ENCODE results near the gene PABPN1.

DNA sequence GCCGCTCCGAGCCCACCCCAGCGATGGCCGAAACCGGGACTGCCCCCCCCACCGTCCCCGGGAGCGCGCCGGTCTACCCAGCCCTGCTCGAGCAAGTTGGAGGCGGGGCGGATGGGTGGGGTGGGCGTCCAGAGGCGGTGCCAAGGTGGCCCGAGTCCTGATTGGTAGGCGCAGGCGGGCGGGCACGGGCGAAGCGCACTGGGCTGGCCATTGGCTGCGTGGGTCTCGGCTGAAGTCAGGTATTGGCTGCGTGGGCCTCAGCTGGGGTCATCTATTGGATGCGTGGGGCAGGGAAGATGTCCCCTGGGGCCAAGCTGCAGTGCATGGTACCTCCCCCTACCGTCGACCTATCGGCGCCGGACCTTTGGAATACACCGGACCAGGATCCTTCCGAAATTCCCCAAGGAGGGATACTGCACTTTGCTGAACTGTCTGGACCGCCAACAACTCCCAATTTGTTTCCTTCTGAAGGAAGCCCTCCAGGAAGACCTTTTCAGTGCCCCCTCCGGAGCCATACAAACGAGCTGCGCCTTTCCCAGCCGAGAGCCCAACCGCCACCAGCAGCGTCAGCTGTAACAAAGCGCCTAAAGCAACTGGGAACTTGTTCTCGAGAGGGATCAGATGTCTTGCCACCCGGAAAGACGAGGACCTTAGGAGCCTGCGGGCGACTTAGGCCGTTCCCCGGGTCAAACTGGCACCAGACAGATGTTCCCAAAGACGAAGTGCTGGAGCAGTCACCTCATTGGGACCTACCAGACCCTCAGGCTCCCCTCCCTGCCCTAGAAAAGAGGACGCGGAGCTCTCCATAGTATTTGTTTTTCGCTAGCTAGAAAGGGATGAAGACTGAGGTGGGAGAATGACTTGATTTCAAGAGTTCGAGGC lies 35.0 kb upstream of the PABPN1 start, which contains the start of gene HOMEZ:
- TF ChIP-seq ZFP3 (CRISPR knock-in tag; IDR thresholded peaks at IDR 0.05) (no peak), TOX (CRISPR knock-in tag; IDR thresholded peaks at IDR 0.05; ENCODE audit: borderline replicate concordance) (no peak), ZFP30 (CRISPR knock-in tag; IDR thresholded peaks at IDR 0.05) (no peak), ARNTL (CRISPR knock-in tag; IDR thresholded peaks at IDR 0.05; ENCODE audit: borderline replicate concordance, low read depth) (no peak), GLIS3 (CRISPR knock-in tag; IDR thresholded peaks at IDR 0.05) (no peak), SNAI2 (CRISPR knock-in tag; IDR thresholded peaks at IDR 0.05) (no peak)
- TF ChIP-seq, protein P1, sequence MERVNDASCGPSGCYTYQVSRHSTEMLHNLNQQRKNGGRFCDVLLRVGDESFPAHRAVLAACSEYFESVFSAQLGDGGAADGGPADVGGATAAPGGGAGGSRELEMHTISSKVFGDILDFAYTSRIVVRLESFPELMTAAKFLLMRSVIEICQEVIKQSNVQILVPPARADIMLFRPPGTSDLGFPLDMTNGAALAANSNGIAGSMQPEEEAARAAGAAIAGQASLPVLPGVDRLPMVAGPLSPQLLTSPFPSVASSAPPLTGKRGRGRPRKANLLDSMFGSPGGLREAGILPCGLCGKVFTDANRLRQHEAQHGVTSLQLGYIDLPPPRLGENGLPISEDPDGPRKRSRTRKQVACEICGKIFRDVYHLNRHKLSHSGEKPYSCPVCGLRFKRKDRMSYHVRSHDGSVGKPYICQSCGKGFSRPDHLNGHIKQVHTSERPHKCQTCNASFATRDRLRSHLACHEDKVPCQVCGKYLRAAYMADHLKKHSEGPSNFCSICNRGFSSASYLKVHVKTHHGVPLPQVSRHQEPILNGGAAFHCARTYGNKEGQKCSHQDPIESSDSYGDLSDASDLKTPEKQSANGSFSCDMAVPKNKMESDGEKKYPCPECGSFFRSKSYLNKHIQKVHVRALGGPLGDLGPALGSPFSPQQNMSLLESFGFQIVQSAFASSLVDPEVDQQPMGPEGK (CRISPR knock-in tag; IDR thresholded peaks at IDR 0.05; ENCODE audit: borderline replicate concordance) = no peak
- TF ChIP-seq, protein P2, sequence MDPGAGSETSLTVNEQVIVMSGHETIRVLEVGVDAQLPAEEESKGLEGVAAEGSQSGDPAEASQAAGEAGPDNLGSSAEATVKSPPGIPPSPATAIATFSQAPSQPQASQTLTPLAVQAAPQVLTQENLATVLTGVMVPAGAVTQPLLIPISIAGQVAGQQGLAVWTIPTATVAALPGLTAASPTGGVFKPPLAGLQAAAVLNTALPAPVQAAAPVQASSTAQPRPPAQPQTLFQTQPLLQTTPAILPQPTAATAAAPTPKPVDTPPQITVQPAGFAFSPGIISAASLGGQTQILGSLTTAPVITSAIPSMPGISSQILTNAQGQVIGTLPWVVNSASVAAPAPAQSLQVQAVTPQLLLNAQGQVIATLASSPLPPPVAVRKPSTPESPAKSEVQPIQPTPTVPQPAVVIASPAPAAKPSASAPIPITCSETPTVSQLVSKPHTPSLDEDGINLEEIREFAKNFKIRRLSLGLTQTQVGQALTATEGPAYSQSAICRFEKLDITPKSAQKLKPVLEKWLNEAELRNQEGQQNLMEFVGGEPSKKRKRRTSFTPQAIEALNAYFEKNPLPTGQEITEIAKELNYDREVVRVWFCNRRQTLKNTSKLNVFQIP (CRISPR knock-in tag; IDR thresholded peaks at IDR 0.05; ENCODE audit: borderline replicate concordance, low read depth) = no peak
- TF ChIP-seq, protein P3, sequence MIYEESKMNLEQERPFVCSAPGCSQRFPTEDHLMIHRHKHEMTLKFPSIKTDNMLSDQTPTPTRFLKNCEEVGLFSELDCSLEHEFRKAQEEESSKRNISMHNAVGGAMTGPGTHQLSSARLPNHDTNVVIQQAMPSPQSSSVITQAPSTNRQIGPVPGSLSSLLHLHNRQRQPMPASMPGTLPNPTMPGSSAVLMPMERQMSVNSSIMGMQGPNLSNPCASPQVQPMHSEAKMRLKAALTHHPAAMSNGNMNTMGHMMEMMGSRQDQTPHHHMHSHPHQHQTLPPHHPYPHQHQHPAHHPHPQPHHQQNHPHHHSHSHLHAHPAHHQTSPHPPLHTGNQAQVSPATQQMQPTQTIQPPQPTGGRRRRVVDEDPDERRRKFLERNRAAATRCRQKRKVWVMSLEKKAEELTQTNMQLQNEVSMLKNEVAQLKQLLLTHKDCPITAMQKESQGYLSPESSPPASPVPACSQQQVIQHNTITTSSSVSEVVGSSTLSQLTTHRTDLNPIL (CRISPR knock-in tag; IDR thresholded peaks at IDR 0.05; ENCODE audit: low read depth) = no peak
